Cardiac septum (tissue), 1 donor: ENCODE results near the gene CUEDC2. TPM values are rescaled to one million over a fixed set of nuclear protein-coding genes. Genes with fewer than 3 reads are reported as not detected.

Experiments used
- DNase-seq: peaks from one replicate; pipeline ENCODE4 v3.0.0-alpha.2; 2020; ENCODE audit warnings: low spot score
- intact Hi-C: fragments of 100-400 bp; cut with DNase I; formaldehyde crosslinking; loops from one replicate; pipeline ENCODE4 v1.14.0; 2022
- microRNA-seq: library from miRNA; unstranded; fragments of <30 nt; microRNA quantifications from one replicate; pipeline ENCODE4 v1.2.0, GENCODE V29; 2020
- total RNA-seq: library from RNA; stranded (reverse); fragmentation: NEBNext Ultra II Directional; extraction: Animal tissue kit (Norgen Biotek cat#: 25700); gene quantifications from one replicate; pipeline ENCODE4 v1.2.1, GENCODE V29; 2021
- donor health status: DM: no; HTN: no; CAD: no.

The CUEDC2 gene
- total RNA-seq, 1 donor from 2014 or later = 62.4 TPM

DNA sequence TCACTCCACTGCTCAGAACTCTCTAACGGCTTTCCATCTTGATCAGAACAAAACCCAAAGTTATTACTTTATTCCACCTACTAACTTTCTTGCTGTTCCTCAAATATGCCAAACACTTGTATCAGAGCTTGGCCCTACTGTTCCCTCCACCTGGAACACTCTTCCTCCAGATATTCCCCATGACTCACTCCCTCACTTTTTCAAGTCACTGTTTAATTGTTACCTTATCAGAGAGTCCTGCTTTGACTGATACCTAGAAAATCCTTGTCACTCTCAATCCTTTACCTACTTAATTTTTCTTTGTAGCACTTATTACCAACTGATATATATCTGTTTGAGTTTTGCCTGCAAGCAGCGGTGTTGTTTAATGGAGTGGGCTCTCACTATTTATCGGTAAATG is 42.5 kb downstream of the CUEDC2 start:
- intact Hi-C loops = loop anchor here (5.0 kb wide), 1 partner anchor 192 kb away; no protein-coding TSS in a partner anchor
- DNase-seq = no peak

DNA sequence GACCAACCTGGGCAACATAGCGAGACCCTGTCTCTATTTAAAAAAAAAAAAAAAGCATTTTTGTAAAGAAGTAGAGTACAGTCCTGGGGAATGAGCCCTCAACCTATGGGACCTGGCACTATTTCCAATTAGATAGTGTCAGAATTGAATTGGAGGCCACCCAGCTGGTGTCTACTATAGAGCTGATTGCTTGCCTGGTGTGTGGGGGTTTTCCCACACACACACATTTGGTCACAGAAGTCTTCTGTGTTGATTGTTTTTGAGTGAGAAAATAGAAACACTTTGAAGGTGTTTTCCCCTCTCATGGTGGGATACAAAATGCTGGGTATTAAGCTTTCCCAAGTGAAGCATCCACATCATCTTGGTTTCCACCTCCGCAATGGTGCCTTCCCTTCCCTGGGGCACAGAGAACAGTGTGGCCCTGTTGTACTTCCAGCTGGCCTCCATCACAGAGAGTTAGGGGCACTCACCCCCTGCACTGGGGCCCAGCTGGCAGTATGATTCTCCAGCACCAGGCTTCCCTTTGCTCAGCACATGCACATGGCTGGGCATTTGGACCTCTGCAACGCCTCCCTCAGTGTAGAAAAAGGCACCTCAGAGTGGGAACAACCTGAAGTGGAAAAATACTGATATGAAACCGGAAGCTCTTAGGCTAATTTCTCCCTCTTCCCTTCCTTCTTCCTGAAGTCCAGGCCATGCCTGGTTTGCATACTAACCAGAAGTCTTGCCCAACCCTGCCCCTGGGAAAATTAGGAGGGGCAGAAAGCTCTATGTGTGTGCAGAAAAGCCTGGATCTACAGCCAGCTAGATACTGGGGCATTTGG is 47.6 kb downstream of the CUEDC2 start:
- intact Hi-C loops = no loop called here
- DNase-seq = no peak

DNA sequence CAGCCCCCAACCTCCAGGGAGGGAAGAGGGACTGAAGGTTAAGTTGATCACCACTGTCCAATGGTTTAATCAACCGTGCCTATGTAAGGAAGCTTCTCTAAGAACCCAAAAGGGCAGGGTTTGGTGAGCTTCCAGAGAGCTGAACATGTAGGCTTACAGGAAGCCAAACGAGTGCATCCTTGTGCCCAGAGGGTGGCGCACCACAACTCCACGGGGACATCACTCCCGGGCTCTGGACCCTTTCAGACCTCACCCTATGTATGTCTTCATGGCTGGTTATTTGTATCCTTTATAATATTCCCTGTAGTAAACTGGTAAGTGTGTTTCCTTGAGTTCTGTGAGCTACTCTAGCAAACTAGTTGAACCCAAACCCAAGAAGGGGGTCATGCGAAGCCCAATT is 48.3 kb downstream of the CUEDC2 start:
- intact Hi-C loops = no loop called here
- no peak for DNase-seq

DNA sequence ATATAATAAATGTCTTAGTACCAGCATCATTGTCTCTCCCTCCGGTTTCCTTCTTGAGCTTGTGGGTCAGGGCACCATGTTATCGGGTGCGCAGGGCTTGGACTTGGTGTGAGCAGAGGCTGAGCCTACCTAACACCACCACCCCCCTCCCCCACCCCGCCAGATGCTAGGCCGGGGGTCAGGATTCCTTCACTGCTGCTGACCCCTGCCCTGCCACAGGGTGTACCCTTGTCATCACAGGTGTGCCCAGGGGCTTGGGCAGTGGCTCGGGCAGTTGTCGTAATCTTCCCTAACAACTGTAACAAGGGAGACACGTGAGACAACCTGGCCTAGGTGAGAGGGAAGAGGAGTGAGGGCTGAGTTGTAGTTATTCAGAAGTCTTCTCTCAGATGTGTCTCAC is 49.5 kb downstream of the CUEDC2 start:
- DNase-seq = no peak
- intact Hi-C loops = no loop called here

DNA sequence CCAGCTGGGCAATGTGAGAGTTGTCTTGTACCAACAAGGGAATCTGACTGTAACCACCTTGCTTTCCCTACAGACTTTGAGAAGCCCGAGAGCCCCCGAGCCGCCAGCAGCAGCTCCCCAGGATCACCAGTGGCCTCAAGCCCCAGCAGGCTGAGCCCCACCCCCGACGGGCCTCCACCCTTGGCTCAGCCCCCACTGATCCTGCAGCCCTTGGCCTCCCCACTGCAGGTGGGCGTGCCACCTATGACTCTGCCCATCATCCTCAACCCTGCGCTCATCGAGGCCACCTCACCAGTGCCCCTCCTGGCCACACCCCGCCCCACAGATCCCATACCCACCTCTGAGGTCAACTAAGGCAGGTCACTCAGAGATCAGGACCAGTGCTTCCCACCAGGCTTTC is 50.4 kb downstream of the CUEDC2 start:
- DNase-seq = no peak
- intact Hi-C loops = no loop called here

GRCh38 chr10:102379383-102379782 is 53.0 kb downstream of the CUEDC2 start:
- intact Hi-C loops = no loop called here
- DNase-seq = no peak

DNA sequence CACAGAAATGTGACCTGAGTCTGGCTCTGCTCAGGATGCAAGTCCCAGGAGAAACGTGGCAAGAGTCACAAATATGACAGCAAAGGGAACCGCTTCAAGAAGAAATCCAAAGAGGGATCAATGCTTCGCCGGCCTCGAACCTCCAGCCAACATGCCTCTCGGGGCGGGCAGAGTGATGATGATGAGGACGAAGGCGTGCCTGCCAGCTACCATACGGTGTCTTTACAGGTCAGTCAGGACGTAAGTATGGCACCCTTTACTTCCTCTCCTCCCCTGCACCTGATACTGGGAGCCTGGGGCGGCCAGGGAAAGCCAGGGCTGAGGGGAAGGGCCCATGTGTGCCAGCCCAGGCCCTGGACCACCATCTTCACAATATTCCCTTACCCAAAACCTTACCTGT is 55.5 kb downstream of the CUEDC2 start:
- intact Hi-C loops = no loop called here

DNA sequence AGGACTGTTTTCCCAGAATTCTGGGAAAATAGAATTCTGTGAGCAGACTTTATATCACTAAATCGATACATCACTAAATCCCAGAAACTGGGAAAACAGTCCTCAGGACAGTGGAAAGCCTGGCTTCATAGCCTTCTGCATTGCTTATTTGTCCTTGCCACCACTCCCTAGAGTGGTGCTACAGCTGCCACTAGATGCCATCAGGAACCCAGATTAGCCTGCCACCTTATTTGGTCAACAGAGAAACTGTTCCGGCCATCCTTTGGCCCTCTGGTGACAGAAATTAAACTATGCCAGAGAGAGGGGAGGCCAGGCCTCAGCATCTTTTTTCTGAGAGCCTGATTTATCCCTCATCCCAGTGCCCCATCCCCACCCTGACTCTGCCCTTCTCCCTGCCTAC is 56.5 kb downstream of the CUEDC2 start:
- no peak for DNase-seq
- intact Hi-C loops = no loop called here

More for the DNA sequence above, 55.5 kb downstream of the CUEDC2 start:
- no peak for DNase-seq

GRCh38 chr10:102375250-102375649 is 57.1 kb downstream of the CUEDC2 start:
- DNase-seq = no peak
- intact Hi-C loops = no loop called here

Small RNAs within 50 kb of the gene (microRNA-seq; reads per million reads assigned to microRNA genes)
- 960 reads per million, percentile 83 among the genes with 10 or more reads in this experiment for gene MIR146B

Other genes with a start within 250 kb of the CUEDC2 start
- gene ELOVL3, start 206.3 kb downstream of the CUEDC2 start, total RNA-seq = not detected
- 0.51 TPM for gene PITX3, start 191.1 kb downstream of the CUEDC2 start, total RNA-seq
- gene GBF1, start 187.0 kb downstream of the CUEDC2 start, total RNA-seq = 46.4 TPM
- gene NFKB2, start 36.9 kb downstream of the CUEDC2 start, total RNA-seq = 20.5 TPM
- gene PSD, start 13.8 kb downstream of the CUEDC2 start, total RNA-seq = 1.7 TPM
- gene FBXL15, start 11.7 kb downstream of the CUEDC2 start, total RNA-seq = 12.1 TPM
- gene C10orf95, start 19.0 kb upstream of the CUEDC2 start, total RNA-seq = not detected
- 123 TPM for gene ACTR1A, start 70.1 kb upstream of the CUEDC2 start, total RNA-seq
- gene SUFU, start 71.4 kb upstream of the CUEDC2 start, total RNA-seq = 6.1 TPM
- gene TRIM8, start 211.9 kb upstream of the CUEDC2 start, total RNA-seq = 99.6 TPM